ENCODE data around the gene TM4SF18.

GRCh38 chr3:149321136-149321535 lies 12.3 kb downstream of the TM4SF18 start:
- no peak for TF ChIP-seq CTCF (IDR thresholded peaks at IDR 0.05)
- no peak for TF ChIP-seq POLR2A (IDR thresholded peaks at IDR 0.05)

All from uterus (tissue), 2 donors.